ENCODE measurements around the gene MYH11.
"Not testable (repeated sequence)": the region's sequence is repeated elsewhere in the genome, so short reads cannot be mapped to it uniquely, and the experiment has no call there.

MYH11 gene

GRCh38 chr16:15874745-15875314, 18.0 kb upstream of the MYH11 start:
- peak; percentile 72 for DNase-seq

DNA sequence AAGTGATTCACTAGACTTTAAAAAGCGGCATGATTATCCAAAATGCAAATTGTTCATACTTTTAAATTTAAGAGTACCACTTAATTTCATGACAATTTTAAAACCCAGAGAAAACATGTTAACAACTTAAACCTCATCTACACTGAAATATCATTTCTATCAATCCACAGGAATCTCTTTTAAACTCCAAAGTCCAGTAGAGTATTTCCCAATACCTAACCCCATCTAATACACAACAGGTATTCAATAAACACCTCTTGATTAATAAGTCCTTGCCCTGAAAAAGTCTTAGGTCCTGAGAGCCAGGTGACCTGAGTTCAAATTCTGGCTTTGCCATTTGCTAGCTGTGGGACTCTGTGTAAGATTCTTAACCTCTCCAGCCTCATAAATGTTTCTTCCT, 16.9 kb upstream of the MYH11 start:
- no peak for DNase-seq

DNA sequence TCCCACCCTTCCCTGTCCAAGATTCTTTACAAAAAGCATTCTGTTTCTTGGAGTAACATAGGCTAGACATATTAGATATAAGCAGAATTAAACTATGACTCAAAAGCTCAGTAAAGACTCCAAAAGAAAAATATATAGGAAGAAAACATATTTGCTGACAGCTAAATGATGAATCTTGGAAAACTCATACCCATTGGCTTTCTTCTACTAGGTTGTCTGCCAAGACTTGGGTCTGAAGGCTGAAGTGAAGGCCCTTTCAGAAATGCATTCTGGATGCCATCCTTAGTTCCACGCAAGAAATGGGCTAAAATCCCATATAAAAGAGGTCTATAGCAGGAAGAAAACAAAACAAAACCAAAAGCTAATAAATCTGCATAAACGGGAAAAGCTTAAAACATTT, 16.5 kb upstream of the MYH11 start:
- DNase-seq, result no peak

DNA sequence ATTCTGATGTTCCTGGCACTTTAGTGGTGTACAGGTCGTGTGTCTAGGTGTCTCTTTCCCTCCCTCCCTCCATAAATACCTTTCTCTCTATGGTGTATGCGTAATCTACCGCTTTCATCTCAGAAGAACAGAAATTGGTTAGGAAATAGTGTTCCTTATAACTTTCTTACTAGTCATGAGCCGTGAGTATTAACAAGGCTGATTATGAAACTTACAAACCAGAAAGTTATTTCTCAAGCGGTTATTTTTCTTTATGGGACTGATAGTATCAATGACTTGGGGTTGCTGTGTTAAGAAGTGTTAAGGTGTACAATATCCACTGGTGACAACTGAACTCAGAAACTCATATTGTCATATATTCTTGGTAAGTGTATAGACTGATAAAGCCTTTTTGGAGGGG, 13.2 kb upstream of the MYH11 start:
- no peak for DNase-seq

DNA sequence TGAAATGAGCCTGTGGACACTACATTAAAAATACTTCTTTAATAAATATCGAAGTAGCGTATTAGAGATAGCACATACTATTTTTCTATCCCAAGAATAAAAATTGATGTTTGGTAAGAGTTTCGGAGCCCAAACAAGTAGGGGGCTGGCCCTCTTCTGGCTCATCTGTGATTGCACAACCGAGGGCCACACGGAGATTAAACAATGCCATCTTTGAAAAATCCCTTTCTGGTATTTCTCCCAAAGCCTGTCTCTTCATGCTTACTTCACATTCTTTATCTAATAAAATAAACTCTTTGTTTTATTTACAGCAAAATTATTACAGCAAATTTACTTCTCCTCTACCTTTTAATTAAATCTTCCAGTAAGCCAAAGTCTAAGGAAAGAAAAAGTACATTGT, 9.6 kb upstream of the MYH11 start:
- no peak for DNase-seq

- no peak for DNase-seq
Measured at GRCh38 chr16:15865742-15866141, 8.9 kb upstream of the MYH11 start.

DNA sequence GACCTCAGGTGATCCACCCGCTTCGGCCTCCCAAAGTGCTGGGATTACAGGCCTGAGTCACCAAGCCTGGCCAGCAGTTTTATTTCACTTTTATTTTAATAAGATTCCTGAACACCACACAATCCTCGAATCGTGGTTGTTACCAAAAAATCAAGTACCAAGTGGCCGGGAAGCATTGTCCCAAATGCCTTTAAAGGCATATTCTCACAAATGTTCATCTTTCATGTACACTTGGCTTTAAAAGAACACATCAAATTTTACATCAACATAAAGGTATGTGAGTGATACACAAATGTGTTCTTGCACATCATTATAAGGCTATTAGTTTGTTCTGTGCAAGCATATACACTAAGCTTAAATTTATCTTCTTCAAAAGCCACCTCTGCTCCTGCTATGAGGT, 8.1 kb upstream of the MYH11 start:
- no peak for DNase-seq

DNA sequence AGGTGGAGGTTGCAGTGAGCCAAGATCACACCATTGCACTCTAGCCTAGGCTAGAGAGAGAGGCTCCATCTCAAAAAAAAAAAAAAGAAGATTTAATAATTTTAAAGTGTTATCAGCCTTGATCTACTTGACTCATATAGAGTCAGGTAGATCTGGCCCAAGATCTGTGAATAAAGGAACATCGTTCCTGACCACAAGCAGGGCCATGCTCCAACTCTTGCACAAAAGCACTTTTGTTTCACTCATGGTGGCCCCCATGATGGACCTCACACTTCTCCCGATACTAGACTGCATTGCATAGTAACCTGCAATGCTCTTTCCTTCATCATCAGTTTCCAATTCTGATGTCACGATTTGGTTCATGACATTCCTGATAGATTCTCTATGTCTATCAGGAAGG, 5.2 kb upstream of the MYH11 start:
- DNase-seq, result no peak

- no peak for DNase-seq
Measured at GRCh38 chr16:15858921-15859668, 2.3 kb upstream of the MYH11 start.

DNA sequence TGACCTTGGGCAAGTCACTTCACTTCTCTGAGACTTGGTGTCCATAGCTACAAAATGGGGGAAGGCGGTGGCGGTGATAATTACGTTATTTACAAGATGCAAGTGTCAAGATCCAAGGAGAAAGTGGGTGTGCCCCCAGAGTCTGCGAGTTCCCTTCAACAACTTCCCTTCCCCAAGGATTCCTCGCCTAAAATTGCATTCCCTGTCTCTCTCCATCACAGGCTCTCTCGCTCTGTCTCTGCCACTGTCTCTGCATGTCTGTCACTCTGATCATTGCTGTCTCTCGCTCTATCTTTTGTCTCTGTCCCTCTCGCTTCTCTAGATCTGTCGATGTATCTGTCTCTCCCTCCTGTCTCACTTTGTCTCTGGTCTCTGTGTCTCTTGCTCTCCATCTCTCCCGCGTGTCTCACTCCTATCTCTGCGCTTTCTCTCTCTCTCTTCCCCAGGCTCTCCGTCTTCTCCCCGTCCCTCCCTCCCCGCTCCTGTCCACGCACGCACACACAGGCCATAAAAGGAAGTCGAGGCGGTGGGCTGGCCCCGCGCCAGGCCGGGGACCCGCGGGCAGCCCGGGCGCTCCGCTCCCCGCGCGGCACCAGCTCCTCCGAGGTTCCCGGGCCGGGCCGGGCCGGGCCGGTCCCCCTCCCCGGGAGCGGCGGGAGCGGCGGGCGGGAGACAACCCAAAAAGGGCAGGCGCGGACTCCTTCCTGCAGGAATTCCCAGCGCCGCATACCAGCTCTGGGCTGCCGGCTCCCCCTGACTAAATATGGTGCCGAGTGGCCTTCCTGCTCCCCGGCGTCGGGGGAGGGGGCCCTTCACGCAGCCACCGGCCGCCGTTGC, 1.1 kb upstream of the MYH11 start:
- no peak for DNase-seq

DNA sequence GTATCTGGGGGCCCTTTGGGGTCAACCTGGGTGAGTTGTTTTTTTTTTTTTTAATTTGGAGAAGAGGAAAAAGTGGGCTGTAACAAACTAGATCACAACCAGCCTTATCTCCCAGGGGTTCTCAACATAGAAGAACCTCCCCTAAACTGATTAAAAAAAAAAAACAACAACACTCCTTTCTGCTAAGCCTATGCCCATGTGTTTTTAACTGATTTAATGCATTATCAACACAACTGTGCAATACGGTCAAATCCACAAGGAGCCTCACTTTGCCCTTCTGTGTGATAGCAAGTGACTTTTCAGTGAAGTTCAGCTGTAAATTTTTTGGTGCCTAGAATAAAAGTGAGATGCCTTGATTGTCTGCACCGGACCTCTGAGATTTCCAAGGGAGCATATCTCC, 646 bp downstream of the MYH11 start:
- peak; percentile 60 for DNase-seq

DNA sequence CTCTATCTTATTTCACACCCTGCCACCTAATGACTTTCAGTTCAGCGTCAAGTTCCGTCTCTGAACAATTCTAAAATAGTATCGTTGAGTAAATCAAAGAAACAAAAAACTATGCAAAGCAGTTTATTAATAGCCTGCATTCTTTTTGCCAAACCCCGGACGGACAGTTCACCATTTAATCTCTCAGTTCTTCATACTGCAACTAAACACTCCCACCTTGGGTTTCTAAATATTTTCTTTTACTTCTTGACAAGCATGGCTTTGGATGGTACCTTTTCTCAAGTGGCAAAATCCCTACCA, 1.2 kb downstream of the MYH11 start:
- DNase-seq, result no peak

GRCh38 chr16:15854906-15855703, 1.7 kb downstream of the MYH11 start:
- no peak for DNase-seq

DNA sequence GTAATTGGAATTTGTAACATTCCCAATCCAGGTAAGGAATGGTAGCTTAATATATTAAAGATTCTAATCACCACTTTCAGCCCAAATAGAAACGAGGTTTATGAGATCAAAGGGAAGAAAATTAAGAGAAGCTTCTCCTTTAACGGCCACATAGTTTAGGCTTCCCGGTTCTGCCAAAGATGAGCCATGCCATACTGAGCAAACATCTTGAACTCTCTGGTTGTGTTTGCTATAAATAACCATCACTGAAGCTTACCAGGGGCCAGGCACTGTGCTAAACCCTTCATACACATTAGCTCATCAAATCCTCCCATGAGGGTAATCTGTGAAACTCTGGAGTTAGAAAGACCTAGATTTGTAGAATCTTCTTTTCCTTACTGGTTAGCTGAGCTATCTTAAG, 2.8 kb downstream of the MYH11 start:
- DNase-seq, result no peak

DNA sequence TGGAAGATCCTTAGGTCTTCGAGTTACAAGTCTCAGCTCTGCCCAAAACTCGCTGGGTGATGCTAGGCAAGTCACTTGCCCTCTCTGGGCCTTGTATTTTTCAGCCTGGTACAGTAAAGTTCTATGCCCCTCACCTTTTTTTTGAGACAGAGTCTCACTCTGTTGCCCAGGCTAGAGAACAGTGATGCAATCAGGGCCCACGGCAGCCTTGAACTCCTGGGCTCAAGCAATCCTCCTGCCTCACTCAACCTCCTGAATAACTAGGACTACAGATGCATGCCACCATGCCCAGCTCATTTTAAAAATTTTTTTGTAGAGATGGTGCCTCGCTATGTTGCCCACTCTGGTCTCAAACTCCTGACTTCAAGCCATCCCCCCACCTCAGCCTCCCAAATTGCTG, 3.8 kb downstream of the MYH11 start:
- DNase-seq, result no peak

DNA sequence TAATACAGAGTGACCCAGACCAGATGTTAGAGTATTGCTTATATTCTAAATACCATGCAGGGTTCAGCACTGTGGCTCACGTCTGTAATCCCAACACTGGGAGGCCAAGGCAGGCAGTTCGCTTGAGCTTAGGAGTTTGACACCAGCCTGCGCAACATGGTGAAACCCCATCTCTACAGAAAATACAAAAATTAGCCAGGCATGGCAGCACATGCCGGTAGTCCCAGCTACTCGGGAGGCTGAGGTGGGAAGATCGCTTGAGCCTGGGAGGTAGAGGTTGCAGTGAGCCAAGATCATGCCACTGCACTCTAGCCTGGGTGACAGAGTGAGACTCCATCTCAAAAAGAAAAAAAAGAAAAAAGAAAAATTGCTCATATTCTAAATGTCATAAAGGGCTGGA, 6.3 kb downstream of the MYH11 start:
- DNase-seq, result not testable (repeated sequence)

- DNase-seq, result no peak
Measured at GRCh38 chr16:15849209-15849981, 7.4 kb downstream of the MYH11 start.

DNA sequence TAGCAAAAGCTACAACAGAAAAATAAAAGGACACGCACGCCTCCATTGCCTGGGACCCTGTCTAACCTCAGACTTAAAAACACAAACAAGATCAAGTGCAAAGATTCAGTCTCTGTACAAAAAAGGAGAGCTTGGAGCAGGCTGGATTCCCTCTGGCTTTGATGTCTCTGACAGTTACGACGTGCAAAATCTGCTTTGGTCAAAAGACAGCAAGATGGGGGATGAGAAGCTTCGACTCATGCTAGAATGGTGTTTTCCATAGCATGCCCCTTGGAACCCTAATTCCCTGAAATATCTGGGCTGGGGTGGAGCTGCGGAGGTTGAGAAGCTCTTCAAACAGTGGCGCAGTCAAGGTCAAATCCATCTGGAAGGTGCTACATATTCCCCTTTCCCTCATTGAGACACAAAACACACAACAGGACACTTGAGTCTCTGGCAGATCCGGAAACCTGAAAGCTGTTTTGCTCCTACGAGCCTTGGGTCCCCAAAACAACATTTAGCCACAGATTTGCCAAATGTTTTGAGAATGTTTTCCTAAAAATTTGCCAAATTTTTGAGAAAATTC, 9.1 kb downstream of the MYH11 start:
- DNase-seq, result no peak

GRCh38 chr16:15846510-15846909, 10.3 kb downstream of the MYH11 start:
- no peak for DNase-seq

- no peak for DNase-seq
Measured at GRCh38 chr16:15843635-15844279, 13.1 kb downstream of the MYH11 start.

GRCh38 chr16:15839204-15839603, 17.6 kb downstream of the MYH11 start:
- not testable (repeated sequence) for DNase-seq

DNA sequence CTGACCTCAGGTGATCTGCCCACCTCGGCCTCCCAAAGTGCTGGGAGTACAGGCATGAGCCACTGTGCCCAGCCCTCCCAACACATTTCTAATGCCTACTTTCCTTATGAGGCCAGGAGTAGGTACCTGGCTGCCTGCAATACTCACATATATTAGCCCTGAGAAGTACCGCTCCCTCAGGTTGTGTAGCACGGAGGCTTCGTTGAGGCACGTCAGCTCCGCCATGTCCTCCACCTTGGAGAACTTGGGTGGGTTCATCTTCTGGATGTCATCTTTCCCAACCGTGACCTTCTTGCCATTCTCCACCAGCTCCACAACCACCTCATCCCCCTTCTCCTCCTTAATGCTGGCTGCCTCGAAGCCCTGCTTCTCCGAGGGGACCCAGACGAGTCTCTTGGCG, 19.1 kb downstream of the MYH11 start:
- DNase-seq, result no peak
